ENCODE measurements around the gene GAS2L2.
"Not testable (repeated sequence)": the region's sequence is repeated elsewhere in the genome, so short reads cannot be mapped to it uniquely, and the experiment has no call there.

GAS2L2 gene

GRCh38 chr17:35769895-35770486 is 17.0 kb upstream of the GAS2L2 start:
- DNase-seq, result no peak

GRCh38 chr17:35768797-35769196 is 15.8 kb upstream of the GAS2L2 start:
- no peak for DNase-seq

- no peak for DNase-seq
Observed at GRCh38 chr17:35766903-35767510, 14.0 kb upstream of the GAS2L2 start.

- DNase-seq, result no peak
Observed at GRCh38 chr17:35766489-35766877, 13.4 kb upstream of the GAS2L2 start.

GRCh38 chr17:35765756-35766488 is 12.9 kb upstream of the GAS2L2 start:
- DNase-seq, result no peak

- no peak for DNase-seq
Observed at GRCh38 chr17:35765086-35765710, 12.2 kb upstream of the GAS2L2 start.

- peak; percentile 92 to 95 for DNase-seq
Observed at GRCh38 chr17:35764123-35764991, 11.3 kb upstream of the GAS2L2 start.

GRCh38 chr17:35763767-35764122 is 10.7 kb upstream of the GAS2L2 start:
- DNase-seq, result no peak

GRCh38 chr17:35761601-35762000 is 8.6 kb upstream of the GAS2L2 start:
- DNase-seq, result no peak

GRCh38 chr17:35760587-35760986 is 7.5 kb upstream of the GAS2L2 start, which contains the start of gene C17orf50:
Gene C17orf50 (plus strand): TSS chr17:35760887. CDS start chr17:35760942, 55 bp downstream.
- no peak for DNase-seq

- DNase-seq, result no peak
Observed at GRCh38 chr17:35757243-35757642, 4.2 kb upstream of the GAS2L2 start.

- no peak for DNase-seq
Observed at GRCh38 chr17:35752471-35752870, 568 bp downstream of the GAS2L2 start.

GRCh38 chr17:35751541-35751940 is 1.5 kb downstream of the GAS2L2 start:
- DNase-seq, result not testable (repeated sequence)

GRCh38 chr17:35750526-35751395 is 2.3 kb downstream of the GAS2L2 start:
- no peak for DNase-seq

GRCh38 chr17:35749560-35750412 is 3.3 kb downstream of the GAS2L2 start:
- peak in 1 of 2 experiments; percentile 44 for DNase-seq

- DNase-seq, result no peak
Observed at GRCh38 chr17:35748979-35749378, 4.1 kb downstream of the GAS2L2 start.

GRCh38 chr17:35748341-35748841 is 4.6 kb downstream of the GAS2L2 start:
- DNase-seq, result peak in 1 of 2 experiments; percentile 37

- DNase-seq, result peak; percentile 87 to 89
Observed at GRCh38 chr17:35747540-35748017, 5.5 kb downstream of the GAS2L2 start.

GRCh38 chr17:35745749-35746320 is 7.2 kb downstream of the GAS2L2 start:
- DNase-seq, result peak in 1 of 2 experiments; percentile 16

- DNase-seq, result no peak
Observed at GRCh38 chr17:35745246-35745645, 7.8 kb downstream of the GAS2L2 start.

All from activated T-cell treated with anti-CD3 and anti-CD28 coated beads, Interleukin-2, amount 50 U/mL, for 48 hours (primary cell).